ENCODE data around the gene SULT1C4.

- TF ChIP-seq CTCF (IDR thresholded peaks at IDR 0.05), result no peak
- no peak for TF ChIP-seq EP300 (IDR thresholded peaks at IDR 0.05)
Observed at GRCh38 chr2:108393197-108393596, 15.4 kb downstream of the SULT1C4 start.
